Stimulated activated CD8-positive, alpha-beta memory T cell treated with anti-CD3 and anti-CD28 coated beads, Interleukin-12 subunit alpha, Interleukin-12 subunit beta, amount 100 ng/mL, for 1 hour (primary cell): ENCODE results near the gene TXNDC15.
"Not testable (repeated sequence)": the region's sequence is repeated elsewhere in the genome, so short reads cannot be mapped to it uniquely, and the experiment has no call there.

Source experiments
- DNase-seq: peaks from one replicate; pipeline ENCODE4 v3.0.0-alpha.2; 2020; ENCODE audit warnings: low read depth

Gene TXNDC15, protein sequence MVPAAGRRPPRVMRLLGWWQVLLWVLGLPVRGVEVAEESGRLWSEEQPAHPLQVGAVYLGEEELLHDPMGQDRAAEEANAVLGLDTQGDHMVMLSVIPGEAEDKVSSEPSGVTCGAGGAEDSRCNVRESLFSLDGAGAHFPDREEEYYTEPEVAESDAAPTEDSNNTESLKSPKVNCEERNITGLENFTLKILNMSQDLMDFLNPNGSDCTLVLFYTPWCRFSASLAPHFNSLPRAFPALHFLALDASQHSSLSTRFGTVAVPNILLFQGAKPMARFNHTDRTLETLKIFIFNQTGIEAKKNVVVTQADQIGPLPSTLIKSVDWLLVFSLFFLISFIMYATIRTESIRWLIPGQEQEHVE

DNA sequence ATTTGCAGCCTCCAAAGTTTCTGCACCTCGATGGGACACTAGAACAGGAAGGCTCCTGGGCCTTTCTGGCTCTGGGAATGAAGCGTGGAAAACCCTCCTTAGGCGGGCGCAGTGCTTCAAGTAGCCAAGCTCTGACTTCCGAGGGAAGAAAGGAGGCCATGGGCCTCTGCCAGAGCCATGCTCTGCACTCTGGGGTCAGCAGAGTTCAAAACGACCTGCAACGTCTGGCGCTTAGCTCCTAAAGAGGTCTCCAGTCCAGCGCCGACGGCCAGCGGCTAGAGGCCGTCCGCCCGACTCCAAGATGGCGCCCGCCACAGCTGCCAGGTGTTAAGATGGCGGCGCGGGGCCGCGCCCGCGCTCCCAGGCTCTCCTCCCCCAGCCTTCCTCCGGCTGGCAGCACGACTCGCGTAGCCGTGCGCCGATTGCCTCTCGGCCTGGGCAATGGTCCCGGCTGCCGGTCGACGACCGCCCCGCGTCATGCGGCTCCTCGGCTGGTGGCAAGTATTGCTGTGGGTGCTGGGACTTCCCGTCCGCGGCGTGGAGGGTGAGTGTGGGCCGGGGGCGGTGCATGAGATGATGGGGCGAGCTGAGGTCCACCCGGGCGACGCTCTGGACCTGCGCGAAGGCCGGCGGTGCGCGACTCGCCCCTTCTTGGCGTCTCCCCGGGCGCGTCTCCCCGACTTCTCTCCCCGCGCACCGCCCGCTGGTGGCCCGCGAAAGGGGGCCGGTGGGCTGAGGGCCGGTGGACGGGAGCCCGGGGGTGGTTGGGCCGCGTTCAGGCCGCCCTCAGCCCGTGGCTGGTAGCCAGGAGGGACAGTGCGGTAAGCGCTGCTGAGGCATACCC lies at the start of gene TXNDC15:
Gene TXNDC15 (plus strand): TSS at position 385 of the 844 bp plus-strand sequence. CDS start 57 bp downstream, at position 442.
- DNase-seq, result peak; percentile 54

- DNase-seq, result no peak
These were observed 49.5 kb upstream of the TXNDC15 start for GRCh38 chr5:134824681-134825080.

- no peak for DNase-seq
These were observed 49.0 kb upstream of the TXNDC15 start for GRCh38 chr5:134825212-134825611.

- no peak for DNase-seq
These were observed 40.7 kb upstream of the TXNDC15 start for GRCh38 chr5:134833340-134834032.

DNA sequence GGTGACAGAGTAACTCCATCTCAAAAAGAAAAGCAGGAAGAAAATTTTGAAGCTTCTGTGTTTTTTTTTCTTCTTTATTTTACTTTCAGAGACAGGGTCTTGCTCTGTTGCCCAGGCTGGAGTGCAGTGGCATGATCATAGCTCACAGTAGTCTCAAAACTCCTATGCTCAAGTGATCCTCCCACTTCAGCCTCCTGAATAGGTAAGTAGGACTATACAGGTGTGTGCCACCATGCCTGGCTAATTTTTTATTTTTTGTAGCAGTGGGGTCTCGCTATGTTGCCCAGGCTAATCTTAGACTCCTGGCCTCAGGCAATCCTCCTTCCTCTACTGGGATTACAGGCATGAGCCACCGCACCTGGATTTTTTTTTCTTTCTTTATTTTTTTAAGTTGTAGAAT lies 38.5 kb upstream of the TXNDC15 start:
- DNase-seq, result no peak

- no peak for DNase-seq
These were observed 36.5 kb upstream of the TXNDC15 start for GRCh38 chr5:134837530-134838181.

- DNase-seq, result not testable (repeated sequence)
These were observed 35.8 kb upstream of the TXNDC15 start for GRCh38 chr5:134838361-134838760.

- DNase-seq, result no peak
These were observed 33.4 kb upstream of the TXNDC15 start for GRCh38 chr5:134840811-134841210.

DNA sequence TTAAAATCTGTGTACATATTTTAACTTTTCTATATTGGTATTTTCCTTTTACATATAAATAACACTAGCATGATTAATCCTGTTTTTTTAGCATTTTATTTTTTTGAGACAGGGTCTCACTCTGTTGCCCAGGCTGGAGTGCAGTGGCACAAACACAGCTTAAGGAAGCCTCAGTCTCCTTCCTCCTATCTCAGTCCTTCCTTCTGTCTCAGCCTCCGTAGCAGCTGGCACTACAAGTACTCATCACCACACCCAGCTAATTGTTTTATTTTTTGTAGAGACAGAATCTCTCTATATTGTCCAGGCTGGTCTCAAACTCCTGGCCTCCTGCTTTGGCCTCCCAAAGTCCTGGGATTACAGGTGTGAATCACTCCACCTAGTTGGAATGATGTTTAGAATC lies 29.9 kb upstream of the TXNDC15 start:
- no peak for DNase-seq

DNA sequence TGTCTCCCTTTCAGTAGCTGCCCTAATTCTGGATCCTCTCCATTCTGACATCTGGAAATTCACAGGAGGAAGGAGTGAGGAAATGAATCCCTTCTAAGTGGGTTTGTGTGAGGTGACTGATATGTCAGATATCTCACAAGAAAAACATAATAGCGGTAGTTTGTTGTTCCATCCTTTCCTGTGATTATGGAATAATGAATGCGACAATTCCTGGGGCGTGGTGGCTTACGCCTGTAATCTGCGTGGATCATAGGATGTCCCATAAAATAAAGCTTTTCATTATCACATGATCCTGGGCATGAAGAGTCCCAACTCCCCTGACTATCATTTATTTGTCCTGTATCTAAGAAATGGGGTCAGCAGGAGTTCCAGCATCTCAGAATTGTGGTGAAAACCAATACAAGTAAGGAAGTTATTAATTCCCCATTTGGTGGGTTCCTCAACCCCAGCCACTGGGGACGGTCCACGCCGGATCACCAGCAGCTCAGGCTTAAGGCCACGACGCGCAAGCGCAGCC lies 28.8 kb upstream of the TXNDC15 start:
- no peak for DNase-seq

DNA sequence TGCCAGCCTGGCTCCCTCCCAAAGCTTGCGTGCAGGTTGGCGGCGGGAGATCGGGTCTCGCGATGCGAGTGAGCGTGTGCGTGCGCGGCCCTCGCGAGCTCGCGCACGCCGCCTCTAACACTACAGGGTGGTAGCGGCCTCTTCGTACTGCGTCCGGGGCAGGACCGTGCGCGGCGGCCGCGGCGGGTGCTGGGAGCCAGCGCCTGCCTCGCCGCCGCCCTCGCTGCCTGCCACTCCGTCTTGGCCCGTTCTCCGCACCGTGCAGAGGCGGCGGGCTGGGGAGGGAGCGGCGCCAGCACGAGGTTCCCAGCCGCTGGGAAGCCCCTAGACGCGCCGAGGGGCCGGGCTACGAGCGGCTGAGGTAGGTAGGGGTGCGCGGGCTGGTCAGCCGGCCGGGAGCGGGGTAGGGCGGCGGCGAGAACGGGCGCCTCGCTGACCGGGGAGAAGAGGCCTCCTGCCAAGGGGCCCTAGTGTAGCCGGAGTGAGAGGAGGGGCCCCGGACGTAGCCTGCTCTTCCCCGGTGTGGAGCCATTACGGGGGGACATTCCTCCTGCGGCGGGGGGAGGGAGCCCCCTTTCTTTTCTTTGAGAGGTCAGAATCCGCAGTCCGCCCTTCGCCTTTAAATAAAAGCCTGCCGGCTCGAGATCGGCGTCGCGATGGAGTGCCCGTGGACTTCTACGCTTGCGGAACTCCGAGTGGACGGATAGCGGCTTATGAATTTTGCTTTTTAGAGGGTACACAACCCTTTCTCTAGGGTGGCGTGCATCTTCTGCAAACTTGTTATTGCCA lies 28.1 kb upstream of the TXNDC15 start, which contains the start of gene C5orf24:
Gene C5orf24 (plus strand): TSS at position 117 of the 789 bp plus-strand sequence. CDS start 8,933 bp downstream, outside the sequence.
- peak; percentile 82 for DNase-seq

GRCh38 chr5:134846641-134846960 lies 27.6 kb upstream of the TXNDC15 start:
- peak; percentile 1 for DNase-seq

DNA sequence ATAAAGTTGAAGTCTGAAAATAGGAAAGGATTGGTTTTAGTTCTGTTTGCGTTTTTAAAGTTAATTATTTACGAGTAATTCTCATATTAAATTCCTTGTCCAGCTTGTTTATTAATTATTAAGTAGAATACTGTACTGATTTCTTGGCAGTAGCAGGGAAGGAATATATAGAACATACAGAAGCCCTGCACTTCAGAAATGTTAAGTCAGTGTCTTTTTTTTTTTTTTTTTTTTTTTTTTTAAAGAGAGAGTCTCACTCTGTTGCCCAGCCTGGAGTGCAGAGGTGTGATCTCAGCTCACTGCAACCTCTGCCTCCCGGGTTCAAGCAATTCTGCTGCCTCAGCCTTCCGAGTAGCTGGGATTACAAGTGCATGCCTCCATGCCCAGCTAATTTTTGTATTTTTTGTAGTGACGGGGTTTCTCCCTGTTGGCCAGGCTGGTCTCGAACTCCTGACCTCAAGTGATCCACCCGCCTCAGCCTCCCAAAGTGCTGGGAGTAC lies 24.7 kb upstream of the TXNDC15 start:
- DNase-seq, result not testable (repeated sequence)

GRCh38 chr5:134851307-134851923 lies 22.8 kb upstream of the TXNDC15 start:
- no peak for DNase-seq

- DNase-seq, result not testable (repeated sequence)
These were observed 17.7 kb upstream of the TXNDC15 start for GRCh38 chr5:134856465-134856864.

DNA sequence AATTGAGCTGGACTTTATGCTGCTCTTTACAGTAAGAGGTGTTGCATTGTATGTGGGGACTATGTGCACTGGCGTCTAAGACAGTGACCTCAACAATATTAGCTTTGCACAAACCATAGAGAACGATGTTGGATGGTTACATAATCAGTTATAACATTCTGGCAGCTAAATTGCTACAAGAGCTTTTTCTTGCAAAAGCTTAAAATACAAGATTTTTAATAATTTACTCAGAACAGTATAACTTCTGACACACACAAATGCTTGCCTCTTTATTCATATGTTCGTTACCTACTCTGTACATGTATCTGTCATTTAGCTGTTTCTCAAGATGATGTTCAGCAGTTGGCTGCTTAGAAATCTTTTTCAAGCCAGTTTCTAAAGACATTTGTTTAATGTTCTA lies 16.8 kb upstream of the TXNDC15 start:
- DNase-seq, result no peak

DNA sequence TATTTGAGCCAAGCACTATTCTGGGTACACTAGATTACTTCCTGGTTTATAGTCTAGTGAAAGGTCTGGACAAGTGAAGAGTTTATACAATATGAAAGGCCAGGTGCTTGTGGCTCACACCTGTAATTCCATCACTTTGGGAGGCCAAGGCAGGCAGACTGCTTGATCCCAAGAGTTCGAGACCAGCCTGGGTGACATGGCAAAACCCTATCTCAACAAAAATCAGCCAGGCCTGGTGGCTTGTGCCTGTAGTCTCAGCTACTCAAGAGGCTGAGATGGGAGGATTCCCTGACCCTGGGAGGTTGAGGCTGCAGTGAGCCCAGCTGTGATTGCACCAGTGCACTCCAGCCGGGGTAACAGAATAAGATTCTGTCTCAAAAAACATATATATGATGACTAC lies 9.5 kb upstream of the TXNDC15 start:
- no peak for DNase-seq

GRCh38 chr5:134873494-134873893 lies 677 bp upstream of the TXNDC15 start:
- no peak for DNase-seq

DNA sequence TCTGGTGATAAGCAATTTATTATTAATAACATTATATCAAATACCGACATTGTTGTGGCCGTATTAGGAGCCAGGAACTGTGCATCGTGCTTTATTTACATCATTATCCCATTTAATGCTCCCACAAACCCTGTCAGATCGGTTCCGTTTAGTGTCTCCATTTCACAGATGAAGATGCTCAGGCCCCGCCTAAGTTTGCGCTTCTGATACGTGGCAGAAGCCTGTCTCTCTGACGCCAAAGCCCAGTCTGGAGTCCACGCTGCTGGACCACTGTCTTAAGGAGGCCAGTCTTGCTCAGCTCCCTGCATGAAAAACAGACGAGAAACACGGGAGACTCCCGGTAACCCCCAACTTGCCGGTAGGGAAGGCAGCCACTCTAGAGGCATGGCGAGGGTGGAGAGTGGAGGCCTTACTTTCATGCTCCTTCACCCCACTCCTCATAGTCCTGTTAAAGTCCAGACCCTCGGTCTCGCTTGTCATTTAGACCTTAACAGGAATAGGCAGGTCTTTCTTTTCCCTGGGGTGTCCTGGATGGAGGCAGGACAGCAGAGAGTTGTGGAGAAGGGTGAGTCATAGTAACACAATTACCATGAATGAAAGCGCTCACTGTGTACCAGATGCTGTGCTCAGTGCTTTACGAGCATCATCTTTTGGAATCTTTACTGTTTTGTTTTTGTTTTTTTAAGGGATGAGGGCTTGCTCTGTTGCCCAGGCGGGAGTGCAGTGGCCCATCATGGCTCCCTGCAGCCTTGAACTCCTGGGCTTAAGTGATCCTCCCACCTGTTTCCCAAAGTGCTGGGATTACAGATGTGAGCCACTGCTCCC lies 872 bp downstream of the TXNDC15 start:
- no peak for DNase-seq
